ENCODE data around the gene TENM4.

DNA sequence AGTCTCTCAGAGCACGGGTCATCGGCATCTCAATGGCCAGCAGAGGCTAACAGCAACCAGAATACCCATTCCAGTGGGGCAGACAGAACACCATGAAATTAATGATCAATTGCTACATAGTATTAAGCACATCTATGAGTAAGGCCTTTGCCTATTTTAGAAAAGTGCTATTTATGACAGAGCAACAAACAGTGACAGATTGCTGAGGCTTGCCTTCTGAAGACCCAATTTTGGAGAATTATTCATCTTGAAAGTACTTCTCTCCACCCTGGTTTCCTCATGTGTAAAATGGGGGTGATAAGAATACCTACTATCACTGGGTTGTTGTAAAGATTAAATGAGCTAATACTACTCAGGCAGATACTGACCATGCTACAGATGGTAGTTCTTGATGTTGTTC lies 232.7 kb downstream of the TENM4 start:
- TF ChIP-seq, protein P1, sequence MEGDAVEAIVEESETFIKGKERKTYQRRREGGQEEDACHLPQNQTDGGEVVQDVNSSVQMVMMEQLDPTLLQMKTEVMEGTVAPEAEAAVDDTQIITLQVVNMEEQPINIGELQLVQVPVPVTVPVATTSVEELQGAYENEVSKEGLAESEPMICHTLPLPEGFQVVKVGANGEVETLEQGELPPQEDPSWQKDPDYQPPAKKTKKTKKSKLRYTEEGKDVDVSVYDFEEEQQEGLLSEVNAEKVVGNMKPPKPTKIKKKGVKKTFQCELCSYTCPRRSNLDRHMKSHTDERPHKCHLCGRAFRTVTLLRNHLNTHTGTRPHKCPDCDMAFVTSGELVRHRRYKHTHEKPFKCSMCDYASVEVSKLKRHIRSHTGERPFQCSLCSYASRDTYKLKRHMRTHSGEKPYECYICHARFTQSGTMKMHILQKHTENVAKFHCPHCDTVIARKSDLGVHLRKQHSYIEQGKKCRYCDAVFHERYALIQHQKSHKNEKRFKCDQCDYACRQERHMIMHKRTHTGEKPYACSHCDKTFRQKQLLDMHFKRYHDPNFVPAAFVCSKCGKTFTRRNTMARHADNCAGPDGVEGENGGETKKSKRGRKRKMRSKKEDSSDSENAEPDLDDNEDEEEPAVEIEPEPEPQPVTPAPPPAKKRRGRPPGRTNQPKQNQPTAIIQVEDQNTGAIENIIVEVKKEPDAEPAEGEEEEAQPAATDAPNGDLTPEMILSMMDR (IDR thresholded peaks at IDR 0.05) = no peak
- no peak for TF ChIP-seq SIN3A (IDR thresholded peaks at IDR 0.05; ENCODE audit: borderline replicate concordance, insufficient read depth, low read depth, low read length)
- no peak for TF ChIP-seq POLR2AphosphoS5 (IDR thresholded peaks at IDR 0.05; ENCODE audit: low read depth, low read length)
- TF ChIP-seq, protein P2, sequence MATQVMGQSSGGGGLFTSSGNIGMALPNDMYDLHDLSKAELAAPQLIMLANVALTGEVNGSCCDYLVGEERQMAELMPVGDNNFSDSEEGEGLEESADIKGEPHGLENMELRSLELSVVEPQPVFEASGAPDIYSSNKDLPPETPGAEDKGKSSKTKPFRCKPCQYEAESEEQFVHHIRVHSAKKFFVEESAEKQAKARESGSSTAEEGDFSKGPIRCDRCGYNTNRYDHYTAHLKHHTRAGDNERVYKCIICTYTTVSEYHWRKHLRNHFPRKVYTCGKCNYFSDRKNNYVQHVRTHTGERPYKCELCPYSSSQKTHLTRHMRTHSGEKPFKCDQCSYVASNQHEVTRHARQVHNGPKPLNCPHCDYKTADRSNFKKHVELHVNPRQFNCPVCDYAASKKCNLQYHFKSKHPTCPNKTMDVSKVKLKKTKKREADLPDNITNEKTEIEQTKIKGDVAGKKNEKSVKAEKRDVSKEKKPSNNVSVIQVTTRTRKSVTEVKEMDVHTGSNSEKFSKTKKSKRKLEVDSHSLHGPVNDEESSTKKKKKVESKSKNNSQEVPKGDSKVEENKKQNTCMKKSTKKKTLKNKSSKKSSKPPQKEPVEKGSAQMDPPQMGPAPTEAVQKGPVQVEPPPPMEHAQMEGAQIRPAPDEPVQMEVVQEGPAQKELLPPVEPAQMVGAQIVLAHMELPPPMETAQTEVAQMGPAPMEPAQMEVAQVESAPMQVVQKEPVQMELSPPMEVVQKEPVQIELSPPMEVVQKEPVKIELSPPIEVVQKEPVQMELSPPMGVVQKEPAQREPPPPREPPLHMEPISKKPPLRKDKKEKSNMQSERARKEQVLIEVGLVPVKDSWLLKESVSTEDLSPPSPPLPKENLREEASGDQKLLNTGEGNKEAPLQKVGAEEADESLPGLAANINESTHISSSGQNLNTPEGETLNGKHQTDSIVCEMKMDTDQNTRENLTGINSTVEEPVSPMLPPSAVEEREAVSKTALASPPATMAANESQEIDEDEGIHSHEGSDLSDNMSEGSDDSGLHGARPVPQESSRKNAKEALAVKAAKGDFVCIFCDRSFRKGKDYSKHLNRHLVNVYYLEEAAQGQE (IDR thresholded peaks at IDR 0.05; ENCODE audit: insufficient read depth in 1 of 2, low read depth in 2 of 2, low read length in 1 of 2) = no peak
